ENCODE data around the gene CNGA1. TPM values are rescaled to one million over a fixed set of nuclear protein-coding genes. Genes with fewer than 3 reads are reported as not detected.

The CNGA1 gene
- total RNA-seq, 1 experiment from 2014 or later: 1.0 TPM

- H2BK20ac ChIP-seq (ENCODE audit: low read depth, low read length, poor library complexity, severe bottlenecking): no peak overlapping the region
- no peak overlapping the region for H2BK15ac ChIP-seq (ENCODE audit: low read depth, low read length)
- H3K79me1 ChIP-seq (ENCODE audit: insufficient read depth, low read depth, low read length, poor library complexity, severe bottlenecking): no peaks in the 10 kb centered on the region
- no peak overlapping the region for H3K14ac ChIP-seq (ENCODE audit: insufficient read depth, low read length)
- no peak overlapping the region for H2BK120ac ChIP-seq (ENCODE audit: low read depth, low read length, poor library complexity, severe bottlenecking)
- TF ChIP-seq CTCF (conservative IDR thresholded peaks at IDR 0.05): no peak
- no peak overlapping the region for H2AK5ac ChIP-seq (ENCODE audit: insufficient read length, low read length)
- Mint-ChIP-seq H3K9me3 (no peaks in the 10 kb centered on the region), H3K27me3 (ENCODE audit: low read depth) (no peaks in the 10 kb centered on the region), H3K27ac (no peak overlapping the region), H3K4me3 (no peak overlapping the region), H3K4me1 (no peaks in the 10 kb centered on the region), H3K36me3 (ENCODE audit: insufficient read depth in 1 of 3, low read depth in 3 of 3) (no peaks in the 10 kb centered on the region; a peak in 1 of 7 replicates)
- no peak overlapping the region for H3K56ac ChIP-seq (ENCODE audit: insufficient read length, low read depth, low read length)
- H3K4ac ChIP-seq (ENCODE audit: low read depth, low read length): no peak overlapping the region
- no peak overlapping the region for H4K8ac ChIP-seq (replicated peaks; ENCODE audit: insufficient read length, low read depth, low read length)
- no peaks in the 10 kb centered on the region for H3K23me2 ChIP-seq (ENCODE audit: insufficient read length, low read depth, low read length, poor library complexity, severe bottlenecking)
- no peaks in the 10 kb centered on the region for H3K9me3 ChIP-seq (ENCODE audit: control insufficient read depth, low read depth, low read length)
- H3K18ac ChIP-seq (ENCODE audit: insufficient read length, low read depth, low read length): no peak overlapping the region
- H2AFZ ChIP-seq (ENCODE audit: low read length): no peak overlapping the region
- H4K20me1 ChIP-seq (ENCODE audit: control insufficient read depth, insufficient read depth, insufficient read length): no peaks in the 10 kb centered on the region
- no peak overlapping the region for H2BK12ac ChIP-seq (ENCODE audit: insufficient read length, low read depth, low read length)
- H3K23ac ChIP-seq (ENCODE audit: insufficient read length, low read depth, low read length): no peak overlapping the region
- H3K9ac ChIP-seq (ENCODE audit: extremely low read depth, insufficient read length, low read length): no peak overlapping the region
- H3K4me2 ChIP-seq (ENCODE audit: insufficient read depth, insufficient read length, low read length): no peak overlapping the region
- no CpG with 5 or more reads among the region's 3 CpGs for WGBS (ENCODE audit: extremely low coverage, insufficient read length, low lambda C conversion rate)
- DNase-seq: no peak
- no peak overlapping the region for H3T11ph ChIP-seq (ENCODE audit: low read length)
- H4K91ac ChIP-seq (ENCODE audit: insufficient read length, low read depth, low read length): no peak overlapping the region
- H2BK5ac ChIP-seq (ENCODE audit: insufficient read length, low read length): no peak overlapping the region
- no peaks in the 10 kb centered on the region for H3K4me1 ChIP-seq (ENCODE audit: insufficient read depth, low read length)
- no peak overlapping the region for H3K27ac ChIP-seq (ENCODE audit: insufficient read length, low read depth, low read length)
- H4K5ac ChIP-seq (ENCODE audit: insufficient read length, low read depth, low read length): no peak overlapping the region
- H3K27me3 ChIP-seq (ENCODE audit: insufficient read depth, low read length): no peaks in the 10 kb centered on the region
- no peaks in the 10 kb centered on the region for H3K79me2 ChIP-seq (ENCODE audit: insufficient read depth, low read length)
Measured at GRCh38 chr4:47974566-47974965, 41.9 kb downstream of the CNGA1 start.
